Psoas muscle (tissue), 8 donors: Measurements from ENCODE around the gene DNAJB12. TPM values are rescaled to one million over a fixed set of nuclear protein-coding genes. Genes with fewer than 3 reads are reported as not detected.
"Not testable (repeated sequence)": the region's sequence is repeated elsewhere in the genome, so short reads cannot be mapped to it uniquely, and the experiment has no call there.

Experiments used
- ATAC-seq, 4 donors: fragments of 200-7000 bp; cut with Tn5 transposase; one replicate each; pipeline ENCODE4 v1.9.1; 2020; ENCODE audit warnings: moderate library complexity in 3 of 4, mild to moderate bottlenecking in 2 of 4
- DNase-seq, 2 donors: peaks; one replicate each; pipeline ENCODE4 v3.0.0-alpha.2; 2020
- H3K27ac ChIP-seq: fragments of 200-600 bp; one replicate; pipeline ENCODE4 v1.8.0; 2022
- H3K27me3 ChIP-seq, 3 donors: fragments of 200-600 bp in 1 of 3; one replicate each; pipeline versions ENCODE4 v1.6.1 to v1.8.0; 2013 to 2022; ENCODE audit warnings: low read length in 2 of 3, mild to moderate bottlenecking in 2 of 3, moderate library complexity in 1 of 3; ENCODE audit not compliant: insufficient read depth in 3 of 3
- H3K36me3 ChIP-seq, 2 donors: fragments of 200-600 bp in 1 of 2; one replicate each; pipeline versions ENCODE4 v1.6.1 to v1.8.0; 2013 to 2022; ENCODE audit warnings: low read depth in 1 of 2, mild to moderate bottlenecking in 1 of 2, moderate library complexity in 1 of 2; ENCODE audit not compliant: insufficient read depth in 1 of 2
- H3K4me1 ChIP-seq: fragments of 200-600 bp; one replicate; pipeline ENCODE4 v1.8.0; 2022
- H3K4me3 ChIP-seq: fragments of 200-600 bp; one replicate; pipeline ENCODE4 v1.8.0; 2022; ENCODE audit warnings: mild to moderate bottlenecking
- H3K9me3 ChIP-seq: fragments of 200-600 bp; one replicate; pipeline ENCODE4 v1.8.0; 2022
- CTCF ChIP-seq: fragments of 200-600 bp; IDR thresholded peaks from one replicate; pipeline ENCODE4 v1.8.0; 2022; ENCODE audit warnings: antibody characterized with exemption
- WGBS, 3 donors: extraction: QIAGEN DNeasy Blood & Tissue Kit; methylation state at CpG; one replicate each; pipeline versions ENCODE4 v1.1.6 to v1.1.7; 2013; 5-methylcytosine and 5-hydroxymethylcytosine counted together
- intact Hi-C, 2 donors: fragments of 100-400 bp; cut with DNase I; formaldehyde crosslinking; loops; one replicate each; pipeline versions ENCODE4 v1.11.0 to v1.14.2; 2022
- polyA plus RNA-seq, 3 donors: library from polyadenylated mRNA; stranded (reverse); fragments of 200-250 nt; gene quantifications; one replicate each; pipeline ENCODE4 v1.2.3, GENCODE V29; 2013
- total RNA-seq, 4 donors: library from RNA; stranded (reverse); fragmentation: NEBNext Ultra II Directional in 2 of 4; extraction: Animal tissue kit (Norgen Biotek cat#: 25700) in 2 of 4; gene quantifications; one replicate each; pipeline versions ENCODE4 v1.2.1 to v1.2.4, GENCODE V29; 2021 to 2023
- donor health status: healthy with polysubstance abuse.
- donor health status: DM: no; HTN: no; CAD: no; lungs with moderate emphysema.
- donor health status: Bipolar disorder and iron deficiency.
- donor health status: healthy.
- donor health status: DM: yes; HTN: yes; CAD: no.
- donor health status: DM: no; HTN: no; CAD: no.
- donor health status: DM: no; HTN: no; CAD: no.
- donor health status: DM: yes; HTN: yes; CAD: no.

The DNAJB12 gene
- total and polyA plus RNA-seq, 7 donors: 22.1 to 38.7 (median 24.9) TPM

DNA sequence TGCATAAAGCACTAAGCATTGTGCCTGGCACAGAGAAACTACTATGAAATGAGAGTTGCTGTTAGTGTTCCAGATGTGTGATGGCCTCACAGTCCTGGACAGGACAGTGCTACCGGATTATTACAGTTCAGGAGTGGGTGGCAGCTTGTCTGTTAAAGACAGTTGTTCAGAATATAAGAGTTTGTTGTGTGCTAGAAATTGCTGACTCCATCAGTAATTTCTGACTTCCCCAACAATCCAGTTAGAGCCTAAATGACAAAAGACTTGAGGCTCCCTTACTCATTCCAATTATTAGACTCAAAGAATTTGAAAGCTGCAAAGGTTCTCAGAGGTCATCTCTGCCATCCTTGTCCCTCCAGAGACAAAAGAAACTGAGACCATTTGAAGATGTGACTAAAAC, 34.3 kb upstream of the DNAJB12 start:
- no peak for TF ChIP-seq CTCF
- H3K27me3 ChIP-seq: no peaks in the 10 kb centered on the region
- H3K4me1 ChIP-seq: no peaks in the 10 kb centered on the region
- H3K4me3 ChIP-seq: no peak overlapping the region
- WGBS, 3 donors: 65 to 75% (median 68%) methylated on average over 1 of the region's 1 CpG
- no peak overlapping the region for H3K27ac ChIP-seq
- H3K36me3 ChIP-seq: peaks cover 0 to 10% of the 10 kb centered on the region in 2 donors
- DNase-seq (no peak), ATAC-seq (no peak)
- H3K9me3 ChIP-seq: no peaks in the 10 kb centered on the region
- intact Hi-C loops: no loop called here

DNA sequence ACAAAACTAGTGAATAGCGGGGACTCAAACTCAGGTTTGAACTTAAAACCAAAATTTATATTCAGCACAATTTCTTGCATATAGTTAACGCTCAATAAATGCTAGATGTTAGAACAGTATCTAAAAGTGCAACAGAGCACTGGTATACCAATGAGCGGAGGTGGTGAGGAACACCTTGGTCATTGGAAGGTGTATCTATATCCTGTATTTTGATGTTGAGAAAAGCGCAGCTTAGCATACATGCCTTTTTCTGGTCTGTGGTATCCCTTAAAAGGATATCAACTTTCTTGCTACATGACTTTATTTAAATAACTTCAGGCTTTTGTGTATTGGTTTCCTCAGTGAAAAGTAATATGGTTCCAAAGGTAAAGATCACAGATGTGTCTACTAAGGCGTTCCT, 33.3 kb upstream of the DNAJB12 start:
- no peak overlapping the region for H3K27ac ChIP-seq
- no peak overlapping the region for H3K4me3 ChIP-seq
- no peak for TF ChIP-seq CTCF
- WGBS, 3 donors: 96 to 98% (median 98%) methylated on average over 5 of the region's 5 CpGs
- H3K9me3 ChIP-seq: no peaks in the 10 kb centered on the region
- peaks cover 0 to 4% of the 10 kb centered on the region in 2 donors for H3K36me3 ChIP-seq
- intact Hi-C loops: no loop called here
- no peaks in the 10 kb centered on the region for H3K27me3 ChIP-seq
- no peak for DNase-seq
- no peaks in the 10 kb centered on the region for H3K4me1 ChIP-seq
- no peak for ATAC-seq

DNA sequence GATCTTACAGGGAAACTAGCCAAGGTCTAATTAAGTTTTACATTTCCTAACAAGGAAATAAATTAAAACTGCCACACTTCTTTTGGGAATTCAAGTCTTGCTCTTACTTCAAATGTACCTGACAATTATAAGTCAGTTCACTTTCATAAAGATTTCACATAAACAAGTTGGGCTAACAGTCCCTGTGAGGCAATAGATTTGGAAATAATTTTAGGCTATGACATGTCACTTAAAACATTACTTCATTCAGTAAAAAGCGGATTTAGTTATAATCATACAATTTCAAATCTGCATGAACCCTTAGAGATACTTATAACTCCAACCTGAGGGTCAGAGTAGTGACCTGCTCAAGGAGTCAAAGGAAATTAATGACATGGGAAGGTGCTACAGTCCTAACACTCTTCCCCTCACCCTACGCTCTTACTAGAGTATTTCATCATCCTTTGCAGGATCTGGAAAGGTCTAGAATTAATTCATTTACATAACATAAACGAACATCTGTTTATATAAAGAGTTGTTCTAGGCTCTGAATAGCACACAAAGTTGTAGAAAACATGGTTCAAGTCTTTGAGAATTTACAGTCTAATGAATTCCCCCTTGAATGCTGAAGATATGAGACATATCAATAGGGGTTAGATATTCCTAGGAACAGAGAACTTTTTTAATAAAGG, 32.3 kb upstream of the DNAJB12 start:
- Histone ChIP-seq H3K4me1 (no peaks in the 10 kb centered on the region), H3K9me3 (no peaks in the 10 kb centered on the region), H3K27ac (no peak overlapping the region), H3K36me3 (no peaks in the 10 kb centered on the region), H3K4me3 (no peak overlapping the region), H3K27me3 (no peaks in the 10 kb centered on the region)
- ATAC-seq (no peak), DNase-seq (no peak)
- intact Hi-C loops: no loop called here
- WGBS, 3 donors: 64 to 89% (median 82%) methylated on average over 3 of the region's 3 CpGs
- TF ChIP-seq CTCF: no peak

DNA sequence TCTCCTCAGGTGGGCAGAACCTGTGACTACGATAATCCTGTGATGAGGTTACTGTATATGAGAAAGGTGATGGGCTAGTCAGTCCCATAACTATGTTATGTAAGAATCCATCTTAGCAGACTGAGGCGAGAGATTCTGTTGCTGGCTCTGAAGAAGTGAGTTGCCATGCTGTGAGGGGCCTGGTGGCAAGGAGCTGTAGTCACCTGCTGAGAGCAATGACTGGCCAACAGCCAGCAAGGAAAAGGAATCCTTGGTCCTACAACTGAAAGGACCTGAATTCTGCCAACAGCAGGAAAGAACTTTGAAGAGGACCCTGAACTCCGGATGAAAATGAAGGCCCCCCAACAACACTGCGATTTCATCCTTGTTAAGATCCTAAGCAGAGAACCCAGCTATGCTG, 31.0 kb upstream of the DNAJB12 start:
- no peak for TF ChIP-seq CTCF
- Histone ChIP-seq H3K27me3 (no peaks in the 10 kb centered on the region), H3K27ac (no peak overlapping the region), H3K4me3 (no peak overlapping the region), H3K9me3 (no peaks in the 10 kb centered on the region), H3K36me3 (no peaks in the 10 kb centered on the region), H3K4me1 (no peaks in the 10 kb centered on the region)
- 82 to 88% (median 86%) methylated on average over 4 of the region's 4 CpGs for WGBS, 3 donors
- ATAC-seq: no peak
- no peak for DNase-seq
- intact Hi-C loops: no loop called here

DNA sequence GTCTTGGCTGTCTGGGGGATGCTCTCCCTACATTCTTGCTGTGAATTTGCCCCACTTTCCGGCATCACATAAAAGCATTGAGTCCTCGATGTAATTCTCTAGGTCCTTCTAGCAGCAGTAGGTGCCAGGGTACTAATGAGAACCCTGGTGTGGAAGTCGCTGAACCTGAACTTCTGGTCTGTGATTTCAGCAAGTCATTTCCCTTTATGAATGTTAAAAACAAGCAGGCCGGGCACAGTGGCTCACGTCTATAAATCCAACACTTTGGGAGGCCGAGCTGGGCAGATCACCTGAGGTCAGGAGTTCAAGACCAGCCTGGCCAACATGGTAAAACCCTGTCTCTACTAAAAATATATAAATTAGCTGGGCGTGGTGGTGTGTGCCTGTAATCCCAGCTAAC, 30.3 kb upstream of the DNAJB12 start:
- intact Hi-C loops, H3K36me3 ChIP-seq, H3K4me3 ChIP-seq, ATAC-seq, H3K27ac ChIP-seq, H3K4me1 ChIP-seq, H3K27me3 ChIP-seq, H3K9me3 ChIP-seq, DNase-seq: not testable (repeated sequence)
- 86 to 90% (median 87%) methylated on average over 7 of the region's 7 CpGs for WGBS, 3 donors
